H1 (cell line): ENCODE results near the gene BTBD9. TPM values are rescaled to one million over a fixed set of nuclear protein-coding genes. Genes with fewer than 3 reads are reported as not detected.

Source experiments
- CTCF ChIA-PET: fragments of 300-600 bp; sonication (Branson Sonifier 250); formaldehyde crosslinking; loops from one replicate; lab custom pipeline; 2021; ENCODE audit not compliant: partially characterized antibody; lab: Charles Lee
- POLR2A ChIA-PET: fragments of 300-600 bp; sonication (Branson Sonifier 250); formaldehyde crosslinking; loops from one replicate; lab custom pipeline; 2021; ENCODE audit warnings: inconsistent platforms; ENCODE audit not compliant: partially characterized antibody; lab: Charles Lee
- DNase-seq, 2 experiments: peaks; one replicate each; pipeline versions ENCODE4 v3.0.0 to v3.0.0-alpha.2; 2010 to 2022; ENCODE audit warnings: low spot score in 2 of 2, low read depth in 1 of 2, mixed read lengths in 1 of 2
- FAIRE-seq: peaks from 2 replicates; lab custom pipeline; 2011; peaks lifted over from hg19 to GRCh38; lab: Jason Lieb, UNC
- H2AFZ ChIP-seq: 2 replicates; pipeline ENCODE4 v1.8.1; 2012; ENCODE audit warnings: low read length, inconsistent platforms
- H2AK5ac ChIP-seq: 2 replicates; pipeline ENCODE4 v1.6.1; 2013; ENCODE audit warnings: low read depth, low read length
- H2BK120ac ChIP-seq: replicated peaks from 2 replicates; pipeline ENCODE3; 2013; ENCODE audit warnings: low read depth, low read length, inconsistent platforms
- H2BK12ac ChIP-seq: 2 replicates; pipeline ENCODE4 v1.6.1; 2013; ENCODE audit warnings: low read depth, low read length
- H2BK15ac ChIP-seq: 2 replicates; pipeline ENCODE4 v1.6.1; 2013; ENCODE audit warnings: low read length
- H2BK20ac ChIP-seq: 2 replicates; pipeline ENCODE4 v1.6.1; 2013; ENCODE audit warnings: low read length
- H2BK5ac ChIP-seq: 2 replicates; pipeline ENCODE4 v1.6.1; 2013; ENCODE audit warnings: low read depth, low read length
- H3K14ac ChIP-seq: 2 replicates; pipeline ENCODE4 v1.6.1; 2013; ENCODE audit warnings: inconsistent platforms; ENCODE audit not compliant: insufficient read length
- H3K18ac ChIP-seq: 2 replicates; pipeline ENCODE4 v1.6.1; 2013; ENCODE audit warnings: low read length; ENCODE audit errors: extremely low read depth
- H3K23ac ChIP-seq: 2 replicates; pipeline ENCODE4 v1.6.1; 2013; ENCODE audit warnings: inconsistent platforms; ENCODE audit not compliant: insufficient read length
- H3K23me2 ChIP-seq: 2 replicates; pipeline ENCODE4 v1.6.1; 2013; ENCODE audit warnings: low read depth, low read length
- H3K27ac ChIP-seq: 2 replicates; pipeline ENCODE4 v1.6.1; 2011; ENCODE audit warnings: low read depth, low read length, inconsistent platforms
- H3K27me3 ChIP-seq, 4 experiments: replicated peaks in 1 of 4; 1 replicate in 1 of 4; 2 replicates in 3 of 4; pipeline versions ENCODE4 v1.6.1 to v1.8.1; 2011 to 2013; ENCODE audit warnings: low read length in 3 of 4, mild to moderate bottlenecking in 3 of 4, inconsistent platforms in 2 of 4, mixed read lengths in 2 of 4, moderate library complexity in 1 of 4; ENCODE audit not compliant: control insufficient read depth in 3 of 4, insufficient read depth in 3 of 4; ENCODE audit errors: extremely low read depth in 1 of 4
- H3K36me3 ChIP-seq, 4 experiments: 2 replicates each; pipeline versions ENCODE4 v1.6.1 to v1.8.1; 2011 to 2013; ENCODE audit warnings: mild to moderate bottlenecking in 4 of 4, low read length in 3 of 4, moderate library complexity in 2 of 4, control low read depth in 1 of 4, inconsistent platforms in 1 of 4; ENCODE audit not compliant: insufficient read depth in 4 of 4, control insufficient read depth in 2 of 4
- H3K4ac ChIP-seq: replicated peaks from 2 replicates; pipeline ENCODE3; 2013; ENCODE audit warnings: low read length, low read depth, mixed read lengths, inconsistent platforms; ENCODE audit not compliant: insufficient read length
- H3K4me1 ChIP-seq, 4 experiments: replicated peaks in 1 of 4; 1 replicate in 1 of 4; 2 replicates in 3 of 4; pipeline versions ENCODE4 v1.6.1 to v1.8.1; 2011 to 2013; ENCODE audit warnings: low read length in 3 of 4, inconsistent platforms in 2 of 4, mixed read lengths in 1 of 4; ENCODE audit not compliant: insufficient read depth in 4 of 4, control insufficient read depth in 3 of 4
- H3K4me2 ChIP-seq, 2 experiments: 2 replicates each; pipeline versions ENCODE4 v1.6.1 to v1.8.1; 2011 to 2013; ENCODE audit warnings: low read depth in 2 of 2, low read length in 2 of 2, control low read depth in 1 of 2, inconsistent platforms in 1 of 2, mild to moderate bottlenecking in 1 of 2; ENCODE audit not compliant: insufficient read depth in 1 of 2
- H3K4me3 ChIP-seq, 4 experiments: fragments of 200-600, 300-600 bp in 1 of 4; sonication (generic), shearing (Covaris generic), sonication (Bioruptor Twin) in 1 of 4; 2 replicates each; pipeline versions ENCODE4 v1.5.1 to v1.8.1; 2011 to 2016; ENCODE audit warnings: low read length in 4 of 4, low read depth in 3 of 4, control low read depth in 2 of 4, inconsistent platforms in 2 of 4, mild to moderate bottlenecking in 2 of 4, mixed read lengths in 1 of 4, moderate library complexity in 1 of 4; ENCODE audit not compliant: insufficient read depth in 2 of 4; ENCODE audit errors: extremely low read depth in 1 of 4
- H3K56ac ChIP-seq: replicated peaks from 2 replicates; pipeline ENCODE3; 2013; ENCODE audit warnings: low read depth, mild to moderate bottlenecking, mixed read lengths, low read length, inconsistent platforms; ENCODE audit not compliant: insufficient read length
- H3K79me1 ChIP-seq: 2 replicates; pipeline ENCODE4 v1.6.1; 2013; ENCODE audit warnings: low read depth, low read length, control low read depth
- H3K79me2 ChIP-seq, 2 experiments: 2 replicates each; pipeline versions ENCODE4 v1.6.1 to v1.8.1; 2012 to 2013; ENCODE audit warnings: low read length in 2 of 2, mild to moderate bottlenecking in 2 of 2, inconsistent platforms in 1 of 2; ENCODE audit not compliant: insufficient read depth in 2 of 2, control insufficient read depth in 1 of 2
- H3K9ac ChIP-seq, 4 experiments: replicated peaks in 1 of 4; 1 replicate in 1 of 4; 2 replicates in 3 of 4; pipeline versions ENCODE4 v1.6.1 to v1.8.1; 2011 to 2013; ENCODE audit warnings: low read depth in 3 of 4, low read length in 3 of 4, control low read depth in 2 of 4, mild to moderate bottlenecking in 2 of 4, moderate library complexity in 2 of 4, inconsistent platforms in 1 of 4; ENCODE audit errors: extremely low read depth in 1 of 4
- H3K9me3 ChIP-seq, 2 experiments: 2 replicates each; pipeline versions ENCODE4 v1.6.1 to v1.8.1; 2012 to 2013; ENCODE audit warnings: mild to moderate bottlenecking in 2 of 2, moderate library complexity in 2 of 2, control low read depth in 1 of 2, inconsistent platforms in 1 of 2, low read depth in 1 of 2, low read length in 1 of 2, mixed read lengths in 1 of 2; ENCODE audit not compliant: insufficient read depth in 2 of 2
- H4K20me1 ChIP-seq, 2 experiments: replicated peaks in 1 of 2; 2 replicates each; pipeline versions ENCODE3 to v1.8.1; 2011 to 2013; ENCODE audit warnings: inconsistent platforms in 2 of 2, low read length in 2 of 2, mild to moderate bottlenecking in 1 of 2; ENCODE audit not compliant: insufficient read depth in 2 of 2, control insufficient read depth in 1 of 2
- H4K5ac ChIP-seq: 2 replicates; pipeline ENCODE4 v1.6.1; 2013; ENCODE audit warnings: low read length, low read depth, mixed read lengths, inconsistent platforms; ENCODE audit not compliant: insufficient read length
- H4K8ac ChIP-seq: 2 replicates; pipeline ENCODE4 v1.8.0; 2013; ENCODE audit warnings: mild to moderate bottlenecking, moderate library complexity, low read length, inconsistent platforms; ENCODE audit not compliant: insufficient read depth; ENCODE audit errors: extremely low read depth
- H4K91ac ChIP-seq: replicated peaks from 2 replicates; pipeline ENCODE3; 2013; ENCODE audit warnings: low read length, mixed read lengths, inconsistent platforms; ENCODE audit not compliant: insufficient read length
- BCL11A ChIP-seq, 2 experiments: IDR thresholded peaks; one replicate each; pipeline ENCODE4 v1.6.1; 2011; ENCODE audit warnings: low read depth in 2 of 2, low read length in 2 of 2, mild to moderate bottlenecking in 2 of 2
- JUN ChIP-seq: IDR thresholded peaks from 2 replicates; pipeline ENCODE4 v1.6.1; 2011; ENCODE audit warnings: low read depth, mild to moderate bottlenecking, improper control_type of control experiment, low read length
- MAFK ChIP-seq: IDR thresholded peaks from 2 replicates; pipeline ENCODE4 v1.6.1; 2012; ENCODE audit warnings: low read depth, mild to moderate bottlenecking, improper control_type of control experiment, low read length
- POU5F1 ChIP-seq: IDR thresholded peaks from 2 replicates; pipeline ENCODE4 v1.6.1; 2011; ENCODE audit warnings: low read depth, mild to moderate bottlenecking, low read length, moderate library complexity
- RBBP5 ChIP-seq: IDR thresholded peaks from 2 replicates; pipeline ENCODE4 v1.7.1; 2012; ENCODE audit warnings: low read depth, mild to moderate bottlenecking, inconsistent platforms, low read length, moderate library complexity, borderline replicate concordance
- RNF2 ChIP-seq: fragments of 200-900, 300-1000 bp; sonication (generic); IDR thresholded peaks from 2 replicates; pipeline ENCODE4 v1.7.1; 2016; ENCODE audit warnings: borderline replicate concordance, low read depth, mild to moderate bottlenecking, antibody characterized with exemption, low read length; ENCODE audit not compliant: poor library complexity, severe bottlenecking; ENCODE audit errors: missing control alignments
- SRF ChIP-seq: IDR thresholded peaks from 2 replicates; pipeline ENCODE4 v1.6.1; 2011; ENCODE audit warnings: mild to moderate bottlenecking, low read depth, low read length, moderate library complexity
- TAF7 ChIP-seq: optimal IDR thresholded peaks from 2 replicates; pipeline ENCODE3; 2011; ENCODE audit warnings: low read depth, mild to moderate bottlenecking, inconsistent platforms, low read length, moderate library complexity, borderline replicate concordance
- ZNF274 ChIP-seq: IDR thresholded peaks from 2 replicates; pipeline ENCODE4 v1.7.0; 2012; ENCODE audit warnings: low read length, borderline replicate concordance; ENCODE audit errors: extremely low read depth
- WGBS, 2 experiments: shearing (Covaris generic) in 1 of 2; methylation state at CpG; one replicate each; pipeline versions ENCODE4 v1.1.6 to v1.1.7; 2013 to 2015; ENCODE audit warnings: low lambda C conversion rate in 2 of 2, mixed read lengths in 2 of 2, inconsistent platforms in 1 of 2, low coverage in 1 of 2, missing lambda C conversion rate in 1 of 2; ENCODE audit not compliant: insufficient replicate concordance in 2 of 2, insufficient coverage in 1 of 2, insufficient read length in 1 of 2; ENCODE audit errors: extremely low coverage in 1 of 2, missing lambda C conversion rate in 1 of 2; 5-methylcytosine and 5-hydroxymethylcytosine counted together
- polyA plus RNA-seq, 7 experiments: library from polyadenylated mRNA; depleted of rRNA in 3 of 7; stranded (reverse) in 5 of 7; unstranded in 2 of 7; fragments of >200 nt in 5 of 7; fragments of 200-250 nt in 2 of 7; gene quantifications; 1 replicate in 5 of 7; 2 replicates in 1 of 7; 4 replicates in 1 of 7; pipeline versions ENCODE4 v1.2.1 to v1.2.3, GENCODE V29; 2011 to 2013; ENCODE audit warnings: missing spikeins in 2 of 7, mixed read lengths in 2 of 7
- total RNA-seq: library from RNA; stranded (reverse); fragmentation: NEBNext Ultra II Directional; extraction: Animal tissue kit (Norgen Biotek cat#: 25700); gene quantifications from 2 replicates; pipeline ENCODE4 v1.2.1, GENCODE V29; 2021
- TF ChIP-seq, protein P1 (sequence below): IDR thresholded peaks from 2 replicates; pipeline ENCODE4 v1.6.1; 2011; ENCODE audit warnings: low read length, improper control_type of control experiment

Gene BTBD9
- total and polyA plus RNA-seq, 2 of the 8 experiments (the other 6 are each of a cell fraction or from before 2014, with no cell fraction given), result 0.92 to 4.1 TPM

DNA sequence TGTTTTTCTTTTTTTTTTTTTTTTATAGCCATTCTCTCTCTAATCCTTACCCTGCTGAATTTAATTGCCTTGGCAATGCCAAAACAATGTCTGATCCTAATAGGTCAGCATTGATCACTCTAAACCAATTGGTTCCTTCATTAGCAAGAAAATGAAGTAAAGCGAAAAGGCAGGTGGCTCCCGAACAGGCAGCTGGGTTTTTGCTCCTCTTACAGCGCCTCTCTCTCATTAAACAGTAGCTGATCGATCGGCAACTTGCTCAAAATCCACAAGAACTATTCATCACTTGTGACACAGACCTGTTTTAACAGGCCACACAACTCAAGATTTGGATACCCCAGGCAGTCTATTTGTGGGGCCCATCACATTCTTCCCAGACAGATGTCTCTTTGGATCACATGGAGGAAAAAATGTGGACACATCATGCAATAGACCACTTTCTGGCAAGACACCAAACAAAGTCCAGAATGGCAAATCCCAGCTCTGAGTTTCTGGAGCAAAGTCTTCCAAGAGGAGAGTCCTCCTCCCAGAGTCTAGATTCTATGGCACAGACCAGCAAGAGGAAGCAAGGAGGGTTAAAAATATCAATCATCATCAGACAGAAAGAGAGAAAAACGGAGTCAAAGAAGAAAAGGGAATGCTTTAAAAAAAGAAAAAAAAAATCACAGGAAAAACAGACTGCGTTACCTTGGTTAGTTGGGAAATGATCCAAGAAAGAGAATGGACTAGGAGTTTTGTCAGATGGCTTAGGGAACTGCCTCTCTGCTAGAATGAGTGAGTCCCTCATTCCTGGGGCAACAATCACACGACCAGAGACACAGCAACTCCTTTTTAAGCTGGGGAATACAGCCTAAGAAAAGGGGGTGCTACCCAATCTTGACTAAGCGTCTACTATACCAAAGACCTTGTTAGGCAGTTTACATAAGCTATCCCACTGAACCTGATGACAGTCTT lies 247.8 kb downstream of the BTBD9 start:
- no peak for TF ChIP-seq BCL11A (IDR thresholded peaks at IDR 0.05; ENCODE audit: low read depth in 2 of 2, low read length in 2 of 2)
- no peak for TF ChIP-seq JUN
- TF ChIP-seq, protein P1, sequence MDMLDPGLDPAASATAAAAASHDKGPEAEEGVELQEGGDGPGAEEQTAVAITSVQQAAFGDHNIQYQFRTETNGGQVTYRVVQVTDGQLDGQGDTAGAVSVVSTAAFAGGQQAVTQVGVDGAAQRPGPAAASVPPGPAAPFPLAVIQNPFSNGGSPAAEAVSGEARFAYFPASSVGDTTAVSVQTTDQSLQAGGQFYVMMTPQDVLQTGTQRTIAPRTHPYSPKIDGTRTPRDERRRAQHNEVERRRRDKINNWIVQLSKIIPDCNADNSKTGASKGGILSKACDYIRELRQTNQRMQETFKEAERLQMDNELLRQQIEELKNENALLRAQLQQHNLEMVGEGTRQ, result no peak
- TF ChIP-seq POU5F1, result no peak
- TF ChIP-seq ZNF274, result no peak
- TF ChIP-seq RNF2, result no peak
- TF ChIP-seq SRF, result no peak
- TF ChIP-seq RBBP5, result no peak
- no peak for TF ChIP-seq MAFK
- TF ChIP-seq TAF7, result no peak
- Histone ChIP-seq H3K4me1 (peaks cover 0 to 6% (median 5%) of the 10 kb centered on the region in 4 experiments; a peak in 4 of 7 replicates), H2BK12ac (no peak overlapping the region), H3K14ac (no peak overlapping the region), H3K36me3 (no peaks in the 10 kb centered on the region; a peak in 1 of 8 replicates), H2BK15ac (no peak overlapping the region), H3K4me3 (no peak overlapping the region), H3K79me2 (no peaks in the 10 kb centered on the region), H2BK5ac (no peak overlapping the region), H2AFZ (no peak overlapping the region; the same call in 1 of the 2 replicates), H2BK120ac (no peak overlapping the region), H3K18ac (no peak overlapping the region), H3K4ac (no peak overlapping the region), H4K5ac (no peak overlapping the region), H3K79me1 (no peaks in the 10 kb centered on the region), H3K4me2 (peak overlapping the region in 1 of 2 experiments; percentile 17; a peak in 2 of 4 replicates), H3K23me2 (no peaks in the 10 kb centered on the region), H2AK5ac (no peak overlapping the region), H4K91ac (no peak overlapping the region), H2BK20ac (no peak overlapping the region), H3K56ac (no peak overlapping the region), H3K27ac (no peak overlapping the region), H3K27me3 (no peaks in the 10 kb centered on the region), H4K20me1 (no peaks in the 10 kb centered on the region), H3K23ac (no peak overlapping the region), H3K9ac (no peak overlapping the region), H4K8ac (no peak overlapping the region), H3K9me3 (no peaks in the 10 kb centered on the region)
- ChIA-PET CTCF (interaction anchor here (0.7 to 1.3 kb wide), 6 partner anchors 16 to 384 kb away, joined by 3 to 5 read pairs (median 3); no protein-coding TSS in a partner anchor), POLR2A (no interaction called here)
- FAIRE-seq, result no peak
- WGBS, 2 experiments, result 67% methylated on average over 9 of the region's 9 CpGs; no CpG with 5 or more reads in 1 of the 2 experiments
- no peak for DNase-seq
